ENCODE data around the gene CYP4B1.
"Not testable (repeated sequence)": the region's sequence is repeated elsewhere in the genome, so short reads cannot be mapped to it uniquely, and the experiment has no call there.

The CYP4B1 gene

GRCh38 chr1:46764402-46764801 is 34.4 kb upstream of the CYP4B1 start:
- Histone ChIP-seq H3K27ac (ENCODE audit: low read depth, low read length) (no peak overlapping the region), H3K9ac (ENCODE audit: low read depth in 1 of 2, low read length in 2 of 2) (no peak overlapping the region), H3K4me3 (ENCODE audit: low read depth in 1 of 2, low read length in 2 of 2) (no peak overlapping the region), H3K27me3 (ENCODE audit: control insufficient read depth in 1 of 2, insufficient read depth in 2 of 2, low read length in 2 of 2) (peaks cover 0 to 4% of the 10 kb centered on the region in 2 donors), H3K4me1 (ENCODE audit: control insufficient read depth in 1 of 2, insufficient read depth in 2 of 2, low read length in 2 of 2) (peaks cover 14 to 21% of the 10 kb centered on the region in 2 donors), H3K9me3 (ENCODE audit: control insufficient read depth in 1 of 2, low read length in 2 of 2) (peaks cover 0 to 8% of the 10 kb centered on the region in 2 donors), H3K36me3 (ENCODE audit: control insufficient read depth in 1 of 2, insufficient read depth in 2 of 2, low read length in 2 of 2) (no peaks in the 10 kb centered on the region)

DNA sequence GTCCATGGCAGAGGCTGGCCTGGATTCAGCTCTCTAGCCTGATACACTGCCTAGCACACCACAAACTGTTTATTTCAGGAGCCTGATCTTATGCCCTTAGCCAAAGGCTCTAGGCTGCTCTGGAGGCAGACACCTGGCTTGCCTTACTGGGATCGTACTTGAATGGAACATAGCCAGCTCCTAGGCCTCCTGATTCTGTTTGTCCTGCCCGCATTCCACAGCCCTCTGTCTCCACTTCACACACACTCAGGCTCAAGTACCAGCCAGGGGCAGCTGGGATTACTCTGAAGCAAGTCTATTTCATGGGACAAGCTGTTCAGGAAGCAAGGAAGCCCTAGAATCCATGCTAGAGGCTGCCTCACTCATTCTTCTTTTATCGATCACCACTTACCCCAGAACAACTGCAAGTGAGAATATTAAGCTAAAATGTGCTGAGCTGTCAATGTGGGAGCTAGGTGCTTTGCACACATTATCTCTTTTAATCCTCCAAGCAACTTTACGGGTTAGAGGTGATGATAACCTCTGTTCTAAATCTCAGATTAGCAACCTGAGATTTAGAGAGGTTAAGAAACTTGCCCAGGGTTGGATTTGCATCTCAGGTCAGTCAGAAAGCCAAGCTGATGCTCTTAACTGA is 31.1 kb upstream of the CYP4B1 start:
- Histone ChIP-seq H3K36me3 (ENCODE audit: control insufficient read depth in 1 of 2, insufficient read depth in 2 of 2, low read length in 2 of 2) (no peaks in the 10 kb centered on the region), H3K4me3 (ENCODE audit: low read depth in 1 of 2, low read length in 2 of 2) (no peak overlapping the region), H3K27me3 (ENCODE audit: control insufficient read depth in 1 of 2, insufficient read depth in 2 of 2, low read length in 2 of 2) (peaks cover 0 to 4% of the 10 kb centered on the region in 2 donors), H3K4me1 (ENCODE audit: control insufficient read depth in 1 of 2, insufficient read depth in 2 of 2, low read length in 2 of 2) (peaks cover 14 to 19% of the 10 kb centered on the region in 2 donors), H3K9ac (ENCODE audit: low read depth in 1 of 2, low read length in 2 of 2) (no peak overlapping the region), H3K27ac (ENCODE audit: low read depth, low read length) (no peak overlapping the region), H3K9me3 (ENCODE audit: control insufficient read depth in 1 of 2, low read length in 2 of 2) (peaks cover 26 to 33% of the 10 kb centered on the region in 2 donors)

DNA sequence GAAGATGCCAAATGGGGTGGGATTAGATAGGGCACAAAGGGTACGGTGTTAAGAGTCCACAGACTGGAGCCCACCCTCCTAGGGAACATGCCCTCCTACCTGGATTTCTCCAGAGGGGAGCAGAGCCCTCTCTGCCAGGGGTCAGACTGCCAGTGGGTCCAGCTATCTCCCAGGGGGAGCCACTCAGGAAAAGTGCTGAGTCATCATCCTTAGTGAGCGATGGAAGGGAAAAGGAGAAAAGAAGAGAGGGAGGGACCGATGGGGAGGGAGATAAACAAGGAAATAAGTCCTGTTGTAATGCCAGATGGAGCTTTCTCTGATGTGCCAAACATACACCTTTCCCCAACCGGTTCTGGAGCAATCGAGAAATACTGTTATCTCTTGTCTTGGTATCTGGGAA is 30.4 kb upstream of the CYP4B1 start:
- Histone ChIP-seq H3K9me3 (ENCODE audit: control insufficient read depth in 1 of 2, low read length in 2 of 2) (peaks cover 26 to 33% of the 10 kb centered on the region in 2 donors), H3K27me3 (ENCODE audit: control insufficient read depth in 1 of 2, insufficient read depth in 2 of 2, low read length in 2 of 2) (peaks cover 0 to 4% of the 10 kb centered on the region in 2 donors), H3K9ac (ENCODE audit: low read depth in 1 of 2, low read length in 2 of 2) (no peak overlapping the region), H3K4me1 (ENCODE audit: control insufficient read depth in 1 of 2, insufficient read depth in 2 of 2, low read length in 2 of 2) (peaks cover 12 to 14% of the 10 kb centered on the region in 2 donors), H3K27ac (ENCODE audit: low read depth, low read length) (no peak overlapping the region), H3K36me3 (ENCODE audit: control insufficient read depth in 1 of 2, insufficient read depth in 2 of 2, low read length in 2 of 2) (no peaks in the 10 kb centered on the region), H3K4me3 (ENCODE audit: low read depth in 1 of 2, low read length in 2 of 2) (no peak overlapping the region)

- Histone ChIP-seq H3K9ac (ENCODE audit: low read depth in 1 of 2, low read length in 2 of 2) (no peak overlapping the region), H3K27me3 (ENCODE audit: control insufficient read depth in 1 of 2, insufficient read depth in 2 of 2, low read length in 2 of 2) (peaks cover 0 to 4% of the 10 kb centered on the region in 2 donors), H3K4me3 (ENCODE audit: low read depth in 1 of 2, low read length in 2 of 2) (no peak overlapping the region), H3K9me3 (ENCODE audit: control insufficient read depth in 1 of 2, low read length in 2 of 2) (peaks cover 26 to 33% of the 10 kb centered on the region in 2 donors), H3K36me3 (ENCODE audit: control insufficient read depth in 1 of 2, insufficient read depth in 2 of 2, low read length in 2 of 2) (no peaks in the 10 kb centered on the region), H3K27ac (ENCODE audit: low read depth, low read length) (no peak overlapping the region), H3K4me1 (ENCODE audit: control insufficient read depth in 1 of 2, insufficient read depth in 2 of 2, low read length in 2 of 2) (peaks cover 5 to 9% of the 10 kb centered on the region in 2 donors)
These were observed 29.7 kb upstream of the CYP4B1 start for GRCh38 chr1:46769028-46769740.

DNA sequence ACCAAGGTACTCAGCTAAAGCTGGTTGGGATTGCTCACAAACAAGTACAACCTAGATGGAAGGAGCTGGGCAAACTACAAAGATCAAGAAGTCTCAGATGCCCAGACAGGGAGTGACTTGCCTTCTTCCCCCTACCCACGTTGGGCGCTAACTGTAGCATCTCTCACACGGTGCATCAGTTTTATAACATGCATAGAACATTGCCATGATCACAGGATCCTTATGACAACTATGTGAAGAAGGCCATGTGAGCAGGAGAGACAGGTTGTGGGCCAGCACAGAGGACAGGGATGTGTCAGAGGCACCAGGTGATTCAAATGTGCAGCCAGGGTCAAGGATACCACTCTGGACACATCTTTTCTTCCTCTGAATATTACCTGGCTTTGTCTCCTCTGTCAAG is 28.3 kb upstream of the CYP4B1 start:
- H3K4me1 ChIP-seq (ENCODE audit: control insufficient read depth in 1 of 2, insufficient read depth in 2 of 2, low read length in 2 of 2) = no peaks in the 10 kb centered on the region
- H3K4me3 ChIP-seq (ENCODE audit: low read depth in 1 of 2, low read length in 2 of 2) = no peak overlapping the region
- H3K27ac ChIP-seq (ENCODE audit: low read depth, low read length) = no peak overlapping the region
- peaks cover 26 to 33% of the 10 kb centered on the region in 2 donors for H3K9me3 ChIP-seq (ENCODE audit: control insufficient read depth in 1 of 2, low read length in 2 of 2)
- peaks cover 0 to 4% of the 10 kb centered on the region in 2 donors for H3K27me3 ChIP-seq (ENCODE audit: control insufficient read depth in 1 of 2, insufficient read depth in 2 of 2, low read length in 2 of 2)
- no peak overlapping the region for H3K9ac ChIP-seq (ENCODE audit: low read depth in 1 of 2, low read length in 2 of 2)
- no peaks in the 10 kb centered on the region for H3K36me3 ChIP-seq (ENCODE audit: control insufficient read depth in 1 of 2, insufficient read depth in 2 of 2, low read length in 2 of 2)

GRCh38 chr1:46772571-46772970 is 26.3 kb upstream of the CYP4B1 start:
- H3K36me3 ChIP-seq (ENCODE audit: control insufficient read depth in 1 of 2, insufficient read depth in 2 of 2, low read length in 2 of 2) = no peaks in the 10 kb centered on the region
- H3K27me3 ChIP-seq (ENCODE audit: control insufficient read depth in 1 of 2, insufficient read depth in 2 of 2, low read length in 2 of 2) = peaks cover 0 to 4% of the 10 kb centered on the region in 2 donors
- no peaks in the 10 kb centered on the region for H3K4me1 ChIP-seq (ENCODE audit: control insufficient read depth in 1 of 2, insufficient read depth in 2 of 2, low read length in 2 of 2)
- no peak overlapping the region for H3K4me3 ChIP-seq (ENCODE audit: low read depth in 1 of 2, low read length in 2 of 2)
- peaks cover 26 to 33% of the 10 kb centered on the region in 2 donors for H3K9me3 ChIP-seq (ENCODE audit: control insufficient read depth in 1 of 2, low read length in 2 of 2)
- H3K9ac ChIP-seq (ENCODE audit: low read depth in 1 of 2, low read length in 2 of 2) = no peak overlapping the region
- no peak overlapping the region for H3K27ac ChIP-seq (ENCODE audit: low read depth, low read length)

- no peaks in the 10 kb centered on the region for H3K4me1 ChIP-seq (ENCODE audit: control insufficient read depth in 1 of 2, insufficient read depth in 2 of 2, low read length in 2 of 2)
- H3K27me3 ChIP-seq (ENCODE audit: control insufficient read depth in 1 of 2, insufficient read depth in 2 of 2, low read length in 2 of 2) = no peaks in the 10 kb centered on the region
- no peak overlapping the region for H3K4me3 ChIP-seq (ENCODE audit: low read depth in 1 of 2, low read length in 2 of 2)
- H3K9me3 ChIP-seq (ENCODE audit: control insufficient read depth in 1 of 2, low read length in 2 of 2) = peaks cover 26% of the 10 kb centered on the region in 2 donors
- H3K36me3 ChIP-seq (ENCODE audit: control insufficient read depth in 1 of 2, insufficient read depth in 2 of 2, low read length in 2 of 2) = no peaks in the 10 kb centered on the region
- H3K9ac ChIP-seq (ENCODE audit: low read depth in 1 of 2, low read length in 2 of 2) = no peak overlapping the region
- no peak overlapping the region for H3K27ac ChIP-seq (ENCODE audit: low read depth, low read length)
These were observed 24.5 kb upstream of the CYP4B1 start for GRCh38 chr1:46774297-46774696.

GRCh38 chr1:46778456-46778855 is 20.4 kb upstream of the CYP4B1 start:
- not testable (repeated sequence) for H3K4me3 ChIP-seq (ENCODE audit: low read depth in 1 of 2, low read length in 2 of 2); H3K4me1 ChIP-seq (ENCODE audit: control insufficient read depth in 1 of 2, insufficient read depth in 2 of 2, low read length in 2 of 2); H3K27me3 ChIP-seq (ENCODE audit: control insufficient read depth in 1 of 2, insufficient read depth in 2 of 2, low read length in 2 of 2); H3K36me3 ChIP-seq (ENCODE audit: control insufficient read depth in 1 of 2, insufficient read depth in 2 of 2, low read length in 2 of 2); H3K9me3 ChIP-seq (ENCODE audit: control insufficient read depth in 1 of 2, low read length in 2 of 2); H3K9ac ChIP-seq (ENCODE audit: low read depth in 1 of 2, low read length in 2 of 2); H3K27ac ChIP-seq (ENCODE audit: low read depth, low read length)

- Histone ChIP-seq H3K4me1 (ENCODE audit: control insufficient read depth in 1 of 2, insufficient read depth in 2 of 2, low read length in 2 of 2) (no peaks in the 10 kb centered on the region), H3K36me3 (ENCODE audit: control insufficient read depth in 1 of 2, insufficient read depth in 2 of 2, low read length in 2 of 2) (no peaks in the 10 kb centered on the region), H3K27ac (ENCODE audit: low read depth, low read length) (no peak overlapping the region), H3K27me3 (ENCODE audit: control insufficient read depth in 1 of 2, insufficient read depth in 2 of 2, low read length in 2 of 2) (no peaks in the 10 kb centered on the region), H3K4me3 (ENCODE audit: low read depth in 1 of 2, low read length in 2 of 2) (no peak overlapping the region), H3K9me3 (ENCODE audit: control insufficient read depth in 1 of 2, low read length in 2 of 2) (no peaks in the 10 kb centered on the region), H3K9ac (ENCODE audit: low read depth in 1 of 2, low read length in 2 of 2) (no peak overlapping the region)
These were observed 14.2 kb upstream of the CYP4B1 start for GRCh38 chr1:46784666-46785065.

DNA sequence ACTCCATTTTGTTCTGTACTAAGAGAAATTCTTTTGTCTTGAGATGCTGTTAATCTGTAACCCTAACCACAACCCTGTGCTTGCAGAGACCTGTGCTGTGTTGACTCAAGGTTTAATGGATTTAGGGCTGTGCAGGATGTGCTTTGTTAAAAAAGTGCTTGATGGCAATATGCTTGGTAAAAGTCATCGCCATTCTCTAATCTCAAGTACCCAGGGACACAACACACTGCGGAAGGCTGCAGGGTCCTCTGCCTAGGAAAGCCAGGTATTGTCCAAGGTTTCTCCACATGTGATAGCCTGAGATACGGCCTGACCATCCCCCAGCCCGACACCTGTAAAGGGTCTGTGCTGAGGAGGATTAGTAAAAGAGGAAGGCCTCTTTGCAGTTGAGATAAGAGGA is 10.2 kb upstream of the CYP4B1 start:
- not testable (repeated sequence) for H3K4me1 ChIP-seq (ENCODE audit: control insufficient read depth in 1 of 2, insufficient read depth in 2 of 2, low read length in 2 of 2); H3K9me3 ChIP-seq (ENCODE audit: control insufficient read depth in 1 of 2, low read length in 2 of 2); H3K36me3 ChIP-seq (ENCODE audit: control insufficient read depth in 1 of 2, insufficient read depth in 2 of 2, low read length in 2 of 2); H3K27me3 ChIP-seq (ENCODE audit: control insufficient read depth in 1 of 2, insufficient read depth in 2 of 2, low read length in 2 of 2); H3K9ac ChIP-seq (ENCODE audit: low read depth in 1 of 2, low read length in 2 of 2); H3K27ac ChIP-seq (ENCODE audit: low read depth, low read length); H3K4me3 ChIP-seq (ENCODE audit: low read depth in 1 of 2, low read length in 2 of 2)
